Endothelial cell (in vitro differentiated cells): ENCODE results near the gene PTPRCAP. TPM values are rescaled to one million over a fixed set of nuclear protein-coding genes. Genes with fewer than 3 reads are reported as not detected.

ENCODE experiments used
- DNase-seq: peaks from one replicate; pipeline ENCODE4 v3.0.0; 2021; ENCODE audit warnings: low spot score
- H3K27ac Mint-ChIP-seq: one replicate; pipeline ENCODE4 v1.8.0; 2021; ENCODE audit warnings: mixed read lengths, inconsistent platforms; ENCODE audit not compliant: unreplicated experiment
- H3K27me3 Mint-ChIP-seq: one replicate; pipeline ENCODE4 v1.8.0; 2021; ENCODE audit warnings: mild to moderate bottlenecking, moderate library complexity, mixed read lengths, inconsistent platforms; ENCODE audit not compliant: unreplicated experiment
- H3K36me3 Mint-ChIP-seq: one replicate; pipeline ENCODE4 v1.8.0; 2021; ENCODE audit warnings: mild to moderate bottlenecking, low read depth, mixed read lengths, inconsistent platforms; ENCODE audit not compliant: unreplicated experiment
- H3K4me1 Mint-ChIP-seq: one replicate; pipeline ENCODE4 v1.8.0; 2021; ENCODE audit warnings: mild to moderate bottlenecking, mixed read lengths, inconsistent platforms; ENCODE audit not compliant: unreplicated experiment
- H3K4me3 Mint-ChIP-seq: one replicate; pipeline ENCODE4 v1.8.0; 2021; ENCODE audit warnings: mild to moderate bottlenecking, mixed read lengths, inconsistent platforms; ENCODE audit not compliant: unreplicated experiment
- H3K9me3 Mint-ChIP-seq: one replicate; pipeline ENCODE4 v1.8.0; 2021; ENCODE audit warnings: mixed read lengths, inconsistent platforms; ENCODE audit not compliant: unreplicated experiment
- total RNA-seq: library from RNA; stranded (reverse); fragmentation: NEBNext Ultra II Directional; extraction: Animal tissue kit (Norgen Biotek cat#: 25700); gene quantifications from one replicate; pipeline ENCODE4 v1.2.1, GENCODE V29; 2021; ENCODE audit not compliant: unreplicated experiment
- TF ChIP-seq, protein P1 (sequence below): fragments of 200-600 bp; sonication (generic); IDR thresholded peaks from one replicate; pipeline ENCODE4 v1.5.0; 2021; ENCODE audit warnings: antibody characterized with exemption; ENCODE audit not compliant: unreplicated experiment

The PTPRCAP gene
- total RNA-seq, 1 donor from 2014 or later: 12.9 TPM

DNA sequence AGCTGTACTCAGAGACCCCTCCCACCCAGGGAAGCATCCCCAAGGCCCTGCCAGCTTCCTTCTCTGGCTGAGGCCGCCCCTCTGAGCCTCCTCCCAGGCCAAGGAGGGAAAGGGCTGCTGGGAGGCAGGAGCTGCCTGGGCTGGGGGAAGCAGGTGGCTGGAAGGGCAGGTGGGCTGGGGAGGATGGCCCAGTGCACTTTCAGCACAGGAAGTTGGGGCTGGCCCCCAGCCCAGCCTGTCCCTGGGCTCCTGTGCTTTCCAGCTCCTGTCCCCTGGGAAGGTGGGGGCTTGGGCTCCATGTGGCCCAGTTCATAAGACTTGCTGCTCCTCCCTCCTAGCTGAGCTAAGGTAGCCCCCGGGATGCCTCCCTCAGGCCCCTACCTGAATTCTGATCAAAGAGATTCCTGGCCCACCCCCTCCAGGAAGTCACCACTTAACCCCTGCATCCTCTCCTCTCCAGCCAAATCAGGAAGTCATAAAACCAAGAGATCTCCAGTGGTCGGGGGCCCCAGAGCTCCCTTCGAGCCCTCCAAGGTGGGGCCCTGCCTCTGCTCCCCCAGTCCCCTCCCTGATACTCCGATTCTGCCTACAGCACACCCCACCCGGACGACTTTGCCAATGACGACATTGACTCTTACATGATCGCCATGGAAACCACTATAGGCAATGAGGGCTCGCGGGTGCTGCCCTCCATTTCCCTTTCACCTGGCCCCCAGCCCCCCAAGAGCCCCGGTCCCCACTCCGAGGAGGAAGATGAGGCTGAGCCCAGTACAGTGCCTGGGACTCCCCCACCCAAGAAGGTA, 40.7 kb downstream of the PTPRCAP start:
- Mint-ChIP-seq H3K9me3 (no peaks in the 10 kb centered on the region), H3K36me3 (peaks cover 12% of the 10 kb centered on the region), H3K4me1 (peaks cover 36% of the 10 kb centered on the region), H3K27me3 (peaks cover 17% of the 10 kb centered on the region), H3K27ac (peak overlapping the region; percentile 83), H3K4me3 (peak overlapping the region; percentile 72)
- no peak for DNase-seq
- TF ChIP-seq, protein P1, sequence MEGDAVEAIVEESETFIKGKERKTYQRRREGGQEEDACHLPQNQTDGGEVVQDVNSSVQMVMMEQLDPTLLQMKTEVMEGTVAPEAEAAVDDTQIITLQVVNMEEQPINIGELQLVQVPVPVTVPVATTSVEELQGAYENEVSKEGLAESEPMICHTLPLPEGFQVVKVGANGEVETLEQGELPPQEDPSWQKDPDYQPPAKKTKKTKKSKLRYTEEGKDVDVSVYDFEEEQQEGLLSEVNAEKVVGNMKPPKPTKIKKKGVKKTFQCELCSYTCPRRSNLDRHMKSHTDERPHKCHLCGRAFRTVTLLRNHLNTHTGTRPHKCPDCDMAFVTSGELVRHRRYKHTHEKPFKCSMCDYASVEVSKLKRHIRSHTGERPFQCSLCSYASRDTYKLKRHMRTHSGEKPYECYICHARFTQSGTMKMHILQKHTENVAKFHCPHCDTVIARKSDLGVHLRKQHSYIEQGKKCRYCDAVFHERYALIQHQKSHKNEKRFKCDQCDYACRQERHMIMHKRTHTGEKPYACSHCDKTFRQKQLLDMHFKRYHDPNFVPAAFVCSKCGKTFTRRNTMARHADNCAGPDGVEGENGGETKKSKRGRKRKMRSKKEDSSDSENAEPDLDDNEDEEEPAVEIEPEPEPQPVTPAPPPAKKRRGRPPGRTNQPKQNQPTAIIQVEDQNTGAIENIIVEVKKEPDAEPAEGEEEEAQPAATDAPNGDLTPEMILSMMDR: no peak

DNA sequence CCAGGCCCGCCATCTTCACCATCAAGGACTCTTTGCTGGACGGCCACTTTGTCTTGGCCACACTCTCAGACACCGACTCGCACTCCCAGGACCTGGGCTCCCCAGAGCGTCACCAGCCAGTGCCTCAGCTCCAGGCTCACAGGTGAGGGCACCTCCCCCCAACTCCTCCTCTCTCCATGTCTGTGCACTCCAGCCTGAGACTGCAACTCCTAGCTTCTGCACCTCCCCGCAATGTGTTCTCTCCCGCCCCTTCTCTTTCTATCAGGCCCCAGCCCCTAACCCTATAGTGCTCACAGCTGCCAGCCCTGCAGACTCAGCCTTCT, 41.3 kb downstream of the PTPRCAP start:
- TF ChIP-seq, protein P1: no peak
- Mint-ChIP-seq H3K4me1 (peaks cover 36% of the 10 kb centered on the region), H3K4me3 (peak overlapping the region; percentile 39), H3K27me3 (peaks cover 17% of the 10 kb centered on the region), H3K27ac (peak overlapping the region; percentile 61), H3K36me3 (peaks cover 12% of the 10 kb centered on the region), H3K9me3 (no peaks in the 10 kb centered on the region)
- no peak for DNase-seq

DNA sequence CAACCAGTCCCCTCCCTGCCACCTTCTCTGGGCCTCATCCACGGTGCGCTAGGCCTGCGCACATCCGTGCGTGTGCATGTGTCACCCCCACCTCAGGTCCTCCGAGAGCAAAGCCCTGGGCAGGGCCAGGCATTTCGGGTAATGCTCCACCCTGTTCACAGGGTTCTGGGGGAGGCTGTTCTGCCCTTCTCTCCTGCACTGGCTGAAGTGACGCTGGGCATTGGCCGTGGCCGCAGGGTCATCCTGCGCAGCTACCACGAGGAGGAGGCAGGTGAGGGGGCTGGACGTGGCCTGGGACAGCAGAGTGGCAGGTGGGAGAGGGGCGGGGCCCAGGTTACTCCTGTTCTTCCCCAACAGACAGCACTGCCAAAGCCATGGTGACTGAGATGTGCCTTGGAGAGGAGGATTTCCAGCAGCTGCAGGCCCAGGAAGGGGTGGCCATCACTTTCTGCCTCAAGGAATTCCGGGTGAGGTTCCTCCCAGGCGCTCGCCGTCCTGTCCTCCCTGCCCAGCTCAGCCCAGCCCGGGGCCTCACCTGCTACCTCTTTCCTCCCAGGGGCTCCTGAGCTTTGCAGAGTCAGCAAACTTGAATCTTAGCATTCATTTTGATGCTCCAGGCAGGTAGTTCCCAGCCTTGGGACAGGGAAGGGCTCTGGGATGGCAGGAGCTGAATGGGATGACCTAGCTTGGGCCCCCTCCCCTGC, 41.8 kb downstream of the PTPRCAP start:
- DNase-seq: no peak
- peaks cover 12% of the 10 kb centered on the region for H3K36me3 Mint-ChIP-seq
- H3K4me3 Mint-ChIP-seq: no peak overlapping the region
- no peak overlapping the region for H3K27ac Mint-ChIP-seq
- H3K9me3 Mint-ChIP-seq: no peaks in the 10 kb centered on the region
- H3K27me3 Mint-ChIP-seq: peaks cover 17% of the 10 kb centered on the region
- H3K4me1 Mint-ChIP-seq: peaks cover 35% of the 10 kb centered on the region
- TF ChIP-seq, protein P1: no peak

DNA sequence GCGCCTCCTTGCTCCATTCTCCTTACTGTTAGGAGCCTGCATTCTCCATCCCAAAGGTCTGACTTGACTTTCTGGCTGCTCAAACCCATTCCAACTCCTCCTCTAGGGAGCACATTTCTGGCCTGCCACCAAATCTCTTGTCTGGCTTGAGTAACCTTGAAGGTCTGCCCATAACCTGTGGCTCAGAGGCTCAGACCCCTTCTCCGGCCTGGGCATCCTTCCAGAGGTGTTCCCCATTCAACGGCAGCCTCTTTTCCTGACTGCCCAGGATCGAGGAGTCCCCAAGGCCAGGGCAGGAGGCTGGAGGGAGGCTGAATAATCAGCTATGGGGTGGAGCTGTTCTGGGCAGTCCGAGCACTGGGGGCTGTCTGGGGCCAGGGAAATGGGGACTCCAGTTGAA, 43.5 kb downstream of the PTPRCAP start:
- Mint-ChIP-seq H3K4me3 (peak overlapping the region; percentile 30), H3K4me1 (peaks cover 32% of the 10 kb centered on the region), H3K36me3 (peaks cover 12% of the 10 kb centered on the region), H3K27ac (no peak overlapping the region), H3K27me3 (peaks cover 18% of the 10 kb centered on the region), H3K9me3 (no peaks in the 10 kb centered on the region)
- DNase-seq: no peak
- TF ChIP-seq, protein P1: no peak

DNA sequence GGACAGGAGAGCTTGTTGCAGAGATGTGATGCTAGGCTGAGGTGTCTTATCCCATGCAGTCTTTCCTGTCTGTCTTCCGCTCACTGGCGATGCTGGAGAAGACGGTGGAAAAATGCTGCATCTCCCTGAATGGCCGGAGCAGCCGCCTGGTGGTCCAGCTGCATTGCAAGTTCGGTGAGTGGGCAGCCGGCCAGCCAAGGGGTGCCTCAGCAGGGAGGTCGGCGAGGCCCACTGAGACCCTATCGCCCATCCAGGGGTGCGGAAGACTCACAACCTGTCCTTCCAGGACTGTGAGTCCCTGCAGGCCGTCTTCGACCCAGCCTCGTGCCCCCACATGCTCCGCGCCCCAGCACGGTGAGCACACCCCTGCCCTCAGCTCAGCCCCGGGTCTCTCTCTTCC, 44.0 kb downstream of the PTPRCAP start:
- H3K36me3 Mint-ChIP-seq: peaks cover 11% of the 10 kb centered on the region
- DNase-seq: no peak
- no peak overlapping the region for H3K27ac Mint-ChIP-seq
- H3K4me1 Mint-ChIP-seq: peaks cover 32% of the 10 kb centered on the region
- H3K27me3 Mint-ChIP-seq: peaks cover 18% of the 10 kb centered on the region
- TF ChIP-seq, protein P1: no peak
- H3K9me3 Mint-ChIP-seq: no peaks in the 10 kb centered on the region
- peak overlapping the region; percentile 30 for H3K4me3 Mint-ChIP-seq
